ENCODE results near the gene FGD2.

- no peak for TF ChIP-seq CTCF (IDR thresholded peaks at IDR 0.05)
- TF ChIP-seq POLR2A (IDR thresholded peaks at IDR 0.05) = no peak
- no peak for TF ChIP-seq POLR2AphosphoS5 (IDR thresholded peaks at IDR 0.05)
- no peak for TF ChIP-seq EP300 (IDR thresholded peaks at IDR 0.05)
Observed at GRCh38 chr6:37022135-37022863, 16.8 kb downstream of the FGD2 start.
